Natural killer cell treated with Interleukin-12 subunit alpha and Interleukin-12 subunit beta and Interleukin-15 and Interleukin-18, amount 100 ng/mL, for 72 hours (primary cell): Measurements from ENCODE around the gene SERTAD3. TPM values are rescaled to one million over a fixed set of nuclear protein-coding genes. Genes with fewer than 3 reads are reported as not detected.
A peak's percentile ranks its signal among the peaks of the same experiment; 100 is the strongest.
"Not testable (repeated sequence)": the region's sequence is repeated elsewhere in the genome, so short reads cannot be mapped to it uniquely, and the experiment has no call there.

ENCODE experiments used
- ATAC-seq, 2 donors: fragments of 150-1000 bp; cut with Tn5 transposase in 1 of 2; sonication (Bioruptor Pico), chemical (Tn5 transposase) in 1 of 2; 2 replicates each; pipeline ENCODE4 v1.10.0; 2021
- DNase-seq: peaks from one replicate; pipeline ENCODE4 v3.0.0; 2022; ENCODE audit warnings: low spot score
- H3K27ac Mint-ChIP-seq, 2 donors: 1 replicate in 1 of 2; 2 replicates in 1 of 2; pipeline ENCODE4 v1.8.0; 2022; ENCODE audit warnings: mixed read lengths in 2 of 2, mild to moderate bottlenecking in 1 of 2, moderate library complexity in 1 of 2
- H3K27me3 Mint-ChIP-seq, 2 donors: 1 replicate in 1 of 2; 2 replicates in 1 of 2; pipeline ENCODE4 v1.8.0; 2022; ENCODE audit warnings: mixed read lengths in 2 of 2
- H3K36me3 Mint-ChIP-seq: one replicate; pipeline ENCODE4 v1.8.0; 2022; ENCODE audit warnings: mixed read lengths
- H3K4me1 Mint-ChIP-seq, 2 donors: 1 replicate in 1 of 2; 2 replicates in 1 of 2; pipeline ENCODE4 v1.8.0; 2022; ENCODE audit warnings: low read depth in 2 of 2, mixed read lengths in 2 of 2, mild to moderate bottlenecking in 1 of 2
- H3K4me3 Mint-ChIP-seq: one replicate; pipeline ENCODE4 v1.8.0; 2022; ENCODE audit warnings: mixed read lengths
- H3K9me3 Mint-ChIP-seq: 2 replicates; pipeline ENCODE4 v1.8.0; 2022; ENCODE audit warnings: mixed read lengths
- total RNA-seq, 2 donors: library from RNA; stranded (reverse); gene quantifications; one replicate each; pipeline ENCODE4 v1.2.3, GENCODE V29; 2022

SERTAD3 gene
- total RNA-seq, 2 donors from 2014 or later = 12.8 to 13.2 TPM

- H3K27me3 Mint-ChIP-seq = peaks cover 0 to 3% of the 10 kb centered on the region in 2 donors
Measured at GRCh38 chr19:40416918-40417642, 27.1 kb downstream of the SERTAD3 start.

GRCh38 chr19:40415768-40416167 lies 28.4 kb downstream of the SERTAD3 start:
- H3K4me3 Mint-ChIP-seq = peak overlapping the region; percentile 2
- peaks cover 0 to 3% of the 10 kb centered on the region in 2 donors for H3K27me3 Mint-ChIP-seq
- no peak for ATAC-seq

More at GRCh38 chr19:40416918-40417642, 27.1 kb downstream of the SERTAD3 start:
- DNase-seq = no peak
- ATAC-seq = peak; percentile 17 to 45
- Mint-ChIP-seq H3K36me3 (no peaks in the 10 kb centered on the region), H3K4me3 (peak overlapping the region; percentile 60), H3K9me3 (no peaks in the 10 kb centered on the region), H3K4me1 (peaks cover 42 to 51% of the 10 kb centered on the region in 2 donors), H3K27ac (peak overlapping the region; percentile 47 to 64)

GRCh38 chr19:40414542-40415535 lies 29.3 kb downstream of the SERTAD3 start:
- no peak overlapping the region for H3K4me3 Mint-ChIP-seq
- DNase-seq (no peak), ATAC-seq (no peak)
- H3K27me3 Mint-ChIP-seq = peaks cover 0 to 3% of the 10 kb centered on the region in 2 donors
- no peaks in the 10 kb centered on the region for H3K36me3 Mint-ChIP-seq
- H3K27ac Mint-ChIP-seq = peak overlapping the region in 1 of 2 donors; percentile 58
- peaks cover 39 to 50% of the 10 kb centered on the region in 2 donors for H3K4me1 Mint-ChIP-seq
- no peaks in the 10 kb centered on the region for H3K9me3 Mint-ChIP-seq

More at GRCh38 chr19:40415768-40416167, 28.4 kb downstream of the SERTAD3 start:
- no peaks in the 10 kb centered on the region for H3K9me3 Mint-ChIP-seq
- peaks cover 40 to 51% of the 10 kb centered on the region in 2 donors for H3K4me1 Mint-ChIP-seq
- H3K27ac Mint-ChIP-seq = peak overlapping the region; percentile 21 to 58
- DNase-seq = no peak
- no peaks in the 10 kb centered on the region for H3K36me3 Mint-ChIP-seq

GRCh38 chr19:40413291-40413845 lies 30.8 kb downstream of the SERTAD3 start, which contains the start of gene PRX:
TSS of gene PRX (minus strand) at chr19:40413378. CDS start at chr19:40407932, 5,446 bp downstream.
- Mint-ChIP-seq H3K4me3 (peak within 1 kb of the TSS; percentile 4), H3K9me3 (no peaks in the 10 kb centered on the region), H3K27me3 (peaks cover 0 to 3% of the 10 kb centered on the region in 2 donors), H3K36me3 (no peaks in the 10 kb centered on the region), H3K27ac (no peak within 1 kb of the TSS), H3K4me1 (peaks cover 30 to 35% of the 10 kb centered on the region in 2 donors)
- no peak for ATAC-seq
- no peak for DNase-seq

GRCh38 chr19:40412866-40413265 lies 31.3 kb downstream of the SERTAD3 start:
- ATAC-seq = no peak
- H3K27me3 Mint-ChIP-seq = peaks cover 0 to 3% of the 10 kb centered on the region in 2 donors

GRCh38 chr19:40411958-40412499 lies 32.1 kb downstream of the SERTAD3 start:
- DNase-seq (no peak), ATAC-seq (no peak)
- Mint-ChIP-seq H3K4me3 (no peak overlapping the region), H3K27me3 (peaks cover 0 to 3% of the 10 kb centered on the region in 2 donors), H3K9me3 (no peaks in the 10 kb centered on the region), H3K36me3 (no peaks in the 10 kb centered on the region), H3K27ac (no peak overlapping the region), H3K4me1 (peaks cover 25 to 27% of the 10 kb centered on the region in 2 donors)

More at GRCh38 chr19:40412866-40413265, 31.3 kb downstream of the SERTAD3 start:
- H3K9me3 Mint-ChIP-seq = no peaks in the 10 kb centered on the region
- H3K36me3 Mint-ChIP-seq = no peaks in the 10 kb centered on the region
- H3K4me3 Mint-ChIP-seq = no peak overlapping the region
- H3K27ac Mint-ChIP-seq = no peak overlapping the region
- H3K4me1 Mint-ChIP-seq = peaks cover 29 to 30% of the 10 kb centered on the region in 2 donors
- DNase-seq = no peak

GRCh38 chr19:40411125-40411842 lies 32.9 kb downstream of the SERTAD3 start:
- peaks cover 0 to 3% of the 10 kb centered on the region in 2 donors for H3K27me3 Mint-ChIP-seq
- H3K27ac Mint-ChIP-seq = no peak overlapping the region
- H3K4me3 Mint-ChIP-seq = no peak overlapping the region
- peaks cover 21 to 23% of the 10 kb centered on the region in 2 donors for H3K4me1 Mint-ChIP-seq
- H3K36me3 Mint-ChIP-seq = no peaks in the 10 kb centered on the region
- no peaks in the 10 kb centered on the region for H3K9me3 Mint-ChIP-seq
- DNase-seq (no peak), ATAC-seq (no peak)

GRCh38 chr19:40410030-40410389 lies 34.1 kb downstream of the SERTAD3 start:
- ATAC-seq (no peak), DNase-seq (no peak)
- no peak overlapping the region for H3K27ac Mint-ChIP-seq

GRCh38 chr19:40408598-40408925 lies 35.6 kb downstream of the SERTAD3 start:
- H3K36me3 Mint-ChIP-seq, ATAC-seq, DNase-seq, H3K27me3 Mint-ChIP-seq, H3K4me3 Mint-ChIP-seq, H3K27ac Mint-ChIP-seq, H3K9me3 Mint-ChIP-seq: not testable (repeated sequence)
- peaks cover 17 to 25% of the 10 kb centered on the region in 2 donors for H3K4me1 Mint-ChIP-seq

More at GRCh38 chr19:40410030-40410389, 34.1 kb downstream of the SERTAD3 start:
- Mint-ChIP-seq H3K4me1 (peaks cover 9 to 19% of the 10 kb centered on the region in 2 donors), H3K27me3 (peaks cover 0 to 3% of the 10 kb centered on the region in 2 donors), H3K9me3 (no peaks in the 10 kb centered on the region), H3K36me3 (no peaks in the 10 kb centered on the region), H3K4me3 (no peak overlapping the region)

GRCh38 chr19:40407714-40408597 lies 36.2 kb downstream of the SERTAD3 start:
- Mint-ChIP-seq H3K27me3 (no peaks in the 10 kb centered on the region), H3K4me3 (no peak overlapping the region), H3K27ac (no peak overlapping the region), H3K4me1 (peaks cover 20 to 27% of the 10 kb centered on the region in 2 donors), H3K36me3 (no peaks in the 10 kb centered on the region), H3K9me3 (no peaks in the 10 kb centered on the region)
- ATAC-seq (no peak), DNase-seq (no peak)

- peaks cover 0 to 3% of the 10 kb centered on the region in 2 donors for H3K27me3 Mint-ChIP-seq
- no peaks in the 10 kb centered on the region for H3K9me3 Mint-ChIP-seq
- peak overlapping the region; percentile 83 for H3K4me3 Mint-ChIP-seq
- peak; percentile 93 for DNase-seq
- H3K4me1 Mint-ChIP-seq = peaks cover 29 to 33% of the 10 kb centered on the region in 2 donors
- no peaks in the 10 kb centered on the region for H3K36me3 Mint-ChIP-seq
- peak; percentile 94 for ATAC-seq
- H3K27ac Mint-ChIP-seq = peak overlapping the region; percentile 43 to 67
Measured at GRCh38 chr19:40403262-40403984, 40.7 kb downstream of the SERTAD3 start.
